Liver (tissue), 9 donors: ENCODE measurements around the gene IRAK1. TPM values are rescaled to one million over a fixed set of nuclear protein-coding genes. Genes with fewer than 3 reads are reported as not detected.
A peak's percentile ranks its signal among the peaks of the same experiment; 100 is the strongest.

Experiments used
- DNase-seq: peaks from one replicate; pipeline ENCODE4 v3.0.0-alpha.2; 2017; ENCODE audit warnings: low spot score
- H3K27ac ChIP-seq, 2 donors: one replicate each; pipeline ENCODE4 v1.7.0; 2013; ENCODE audit warnings: inconsistent platforms in 2 of 2, low read length in 2 of 2, control low read depth in 1 of 2, low read depth in 1 of 2, mild to moderate bottlenecking in 1 of 2
- H3K27me3 ChIP-seq, 4 donors: one replicate each; pipeline versions ENCODE4 v1.6.1 to v1.7.0; 2013; ENCODE audit warnings: low read length in 3 of 4, inconsistent platforms in 1 of 4, mild to moderate bottlenecking in 1 of 4, moderate library complexity in 1 of 4; ENCODE audit not compliant: control insufficient read depth in 4 of 4, insufficient read depth in 4 of 4
- H3K36me3 ChIP-seq, 4 donors: one replicate each; pipeline versions ENCODE4 v1.6.1 to v1.7.0; 2013; ENCODE audit warnings: low read length in 3 of 4, mild to moderate bottlenecking in 3 of 4, low read depth in 1 of 4, moderate library complexity in 1 of 4; ENCODE audit not compliant: control insufficient read depth in 4 of 4, insufficient read depth in 3 of 4
- H3K4me1 ChIP-seq, 4 donors: one replicate each; pipeline versions ENCODE4 v1.6.1 to v1.7.0; 2013; ENCODE audit warnings: low read length in 3 of 4, mild to moderate bottlenecking in 3 of 4, moderate library complexity in 1 of 4; ENCODE audit not compliant: control insufficient read depth in 4 of 4, insufficient read depth in 4 of 4
- H3K4me3 ChIP-seq, 3 donors: one replicate each; pipeline versions ENCODE4 v1.6.1 to v1.7.0; 2013; ENCODE audit warnings: low read length in 3 of 3, control low read depth in 1 of 3, low read depth in 1 of 3, mild to moderate bottlenecking in 1 of 3
- H3K9ac ChIP-seq, 2 donors: one replicate each; pipeline ENCODE4 v1.7.0; 2013; ENCODE audit warnings: low read length in 2 of 2, mild to moderate bottlenecking in 2 of 2, moderate library complexity in 2 of 2, control low read depth in 1 of 2, low read depth in 1 of 2
- H3K9me3 ChIP-seq, 4 donors: one replicate each; pipeline versions ENCODE4 v1.6.1 to v1.7.0; 2013; ENCODE audit warnings: low read length in 3 of 4; ENCODE audit not compliant: control insufficient read depth in 4 of 4
- ATF3 ChIP-seq: IDR thresholded peaks from 2 replicates; pipeline ENCODE4 v1.6.1; 2016; ENCODE audit warnings: antibody characterized with exemption
- CTCF ChIP-seq: fragments of 150-350 bp; IDR thresholded peaks from 2 replicates; pipeline ENCODE4 v1.5.1; 2017; ENCODE audit warnings: improper control_type of control experiment, low read depth, low read length; ENCODE audit not compliant: missing input control
- EGR1 ChIP-seq, 2 donors: IDR thresholded peaks; 2 replicates each; pipeline ENCODE4 v1.6.1; 2016 to 2018; ENCODE audit warnings: antibody characterized with exemption in 2 of 2, low read depth in 2 of 2
- FOXA1 ChIP-seq: IDR thresholded peaks from 2 replicates; pipeline ENCODE4 v1.6.1; 2016; ENCODE audit warnings: antibody characterized with exemption
- FOXA2 ChIP-seq: IDR thresholded peaks from 2 replicates; pipeline ENCODE4 v1.6.1; 2016; ENCODE audit warnings: antibody characterized with exemption
- GABPA ChIP-seq, 2 donors: IDR thresholded peaks in 1 of 2; conservative IDR thresholded peaks in 1 of 2; 2 replicates each; pipeline ENCODE4 v1.6.1; 2016; ENCODE audit warnings: antibody characterized with exemption in 2 of 2, mild to moderate bottlenecking in 1 of 2, moderate library complexity in 1 of 2
- HNF4A ChIP-seq, 2 donors: conservative IDR thresholded peaks; 2 replicates each; pipeline ENCODE4 v1.6.1; 2016; ENCODE audit warnings: antibody characterized with exemption in 2 of 2, mild to moderate bottlenecking in 2 of 2
- HNF4G ChIP-seq: IDR thresholded peaks from 2 replicates; pipeline ENCODE4 v1.6.1; 2016; ENCODE audit warnings: antibody characterized with exemption
- JUND ChIP-seq, 2 donors: IDR thresholded peaks; 2 replicates each; pipeline ENCODE4 v1.6.1; 2016; ENCODE audit warnings: antibody characterized with exemption in 2 of 2
- MAX ChIP-seq: IDR thresholded peaks from 2 replicates; pipeline ENCODE4 v1.6.1; 2016; ENCODE audit warnings: antibody characterized with exemption
- NR2F2 ChIP-seq: IDR thresholded peaks from 2 replicates; pipeline ENCODE4 v1.6.1; 2016; ENCODE audit warnings: antibody characterized with exemption
- RAD21 ChIP-seq, 2 donors: IDR thresholded peaks; 2 replicates each; pipeline ENCODE4 v1.6.1; 2016; ENCODE audit warnings: antibody characterized with exemption in 2 of 2, mild to moderate bottlenecking in 2 of 2
- REST ChIP-seq: IDR thresholded peaks from 2 replicates; pipeline ENCODE4 v1.6.1; 2016; ENCODE audit warnings: antibody characterized with exemption, mild to moderate bottlenecking
- RXRA ChIP-seq, 2 donors: IDR thresholded peaks; 2 replicates each; pipeline ENCODE4 v1.6.1; 2017 to 2018; ENCODE audit warnings: antibody characterized with exemption in 2 of 2, mild to moderate bottlenecking in 1 of 2
- SP1 ChIP-seq: IDR thresholded peaks from 2 replicates; pipeline ENCODE4 v1.6.1; 2018; ENCODE audit warnings: antibody characterized with exemption, mild to moderate bottlenecking
- TAF1 ChIP-seq: conservative IDR thresholded peaks from 2 replicates; pipeline ENCODE4 v1.6.1; 2016; ENCODE audit warnings: antibody characterized with exemption, mild to moderate bottlenecking
- YY1 ChIP-seq: IDR thresholded peaks from 2 replicates; pipeline ENCODE4 v1.6.1; 2016; ENCODE audit warnings: antibody characterized with exemption, mild to moderate bottlenecking
- ZBTB33 ChIP-seq: IDR thresholded peaks from 2 replicates; pipeline ENCODE4 v1.6.1; 2016; ENCODE audit warnings: antibody characterized with exemption
- WGBS: extraction: QIAGEN DNeasy Blood & Tissue Kit; methylation state at CpG from one replicate; pipeline ENCODE4 v1.1.7; 2013; 5-methylcytosine and 5-hydroxymethylcytosine counted together
- polyA plus RNA-seq, 2 donors: library from polyadenylated mRNA; stranded (reverse) in 1 of 2; unstranded in 1 of 2; fragments of 200-250 nt in 1 of 2; fragments of >200 nt in 1 of 2; fragmentation: Nextera tagmentation in 1 of 2; extraction: Ambion mirVana in 1 of 2; gene quantifications; one replicate each; pipeline versions ENCODE4 v1.2.1 to v1.2.3, GENCODE V29; 2013 to 2015
- total RNA-seq, 2 donors: library from RNA; depleted of rRNA; stranded (reverse); fragments of >200 nt; gene quantifications; one replicate each; pipeline ENCODE4 v1.2.3, GENCODE V29; 2014
- donor health status: healthy.
- donor health status: healthy.
- donor health status: healthy.
- donor health status: healthy.
- donor health status: healthy.

The IRAK1 gene
- total and polyA plus RNA-seq, 4 donors, result 17.6 to 55.8 (median 27.4) TPM

- no peaks in the 10 kb centered on the region for H3K9me3 ChIP-seq
- peak overlapping the region in 1 of 3 donors; percentile 81 for H3K4me3 ChIP-seq
- DNase-seq, result no peak
- H3K4me1 ChIP-seq, result peaks cover 12 to 63% (median 53%) of the 10 kb centered on the region in 4 donors
- peak overlapping the region in 1 of 2 donors; percentile 20 for H3K9ac ChIP-seq
- H3K36me3 ChIP-seq, result peaks cover 0 to under 1% (median 0%) of the 10 kb centered on the region in 4 donors
- 21% methylated on average over 25 of the region's 25 CpGs for WGBS
- no peak for TF ChIP-seq ZBTB33
- TF ChIP-seq CTCF, result no peak
- no peak for TF ChIP-seq HNF4G
- no peak for TF ChIP-seq RAD21 (IDR thresholded peaks at IDR 0.05)
- no peak for TF ChIP-seq GABPA (IDR thresholded peaks at IDR 0.05 in 1 of 2, conservative IDR thresholded peaks at IDR 0.05 in 1 of 2)
- no peak for TF ChIP-seq YY1
- TF ChIP-seq FOXA2, result no peak
- no peak for TF ChIP-seq FOXA1
- no peak for TF ChIP-seq TAF1
- no peak for TF ChIP-seq JUND (IDR thresholded peaks at IDR 0.05)
- TF ChIP-seq SP1, result no peak
- no peak for TF ChIP-seq EGR1 (IDR thresholded peaks at IDR 0.05; ENCODE audit: low read depth in 2 of 2)
- no peak for TF ChIP-seq HNF4A (conservative IDR thresholded peaks at IDR 0.05)
- no peak for TF ChIP-seq RXRA (IDR thresholded peaks at IDR 0.05)
- no peak for TF ChIP-seq MAX
- TF ChIP-seq NR2F2, result no peak
- no peak for TF ChIP-seq REST
- no peak for TF ChIP-seq ATF3
- H3K27me3 ChIP-seq, result no peaks in the 10 kb centered on the region
- peak overlapping the region in 1 of 2 donors; percentile 19 for H3K27ac ChIP-seq
These were observed 50.4 kb downstream of the IRAK1 start for GRCh38 chrX:153969125-153969903.
